Effector CD8-positive, alpha-beta T cell (primary cell): ENCODE results near the gene SDCCAG8.

Source experiments
- DNase-seq: peaks from one replicate; lab custom pipeline; 2025; lab: John Stamatoyannopoulos, UW

Gene SDCCAG8

DNA sequence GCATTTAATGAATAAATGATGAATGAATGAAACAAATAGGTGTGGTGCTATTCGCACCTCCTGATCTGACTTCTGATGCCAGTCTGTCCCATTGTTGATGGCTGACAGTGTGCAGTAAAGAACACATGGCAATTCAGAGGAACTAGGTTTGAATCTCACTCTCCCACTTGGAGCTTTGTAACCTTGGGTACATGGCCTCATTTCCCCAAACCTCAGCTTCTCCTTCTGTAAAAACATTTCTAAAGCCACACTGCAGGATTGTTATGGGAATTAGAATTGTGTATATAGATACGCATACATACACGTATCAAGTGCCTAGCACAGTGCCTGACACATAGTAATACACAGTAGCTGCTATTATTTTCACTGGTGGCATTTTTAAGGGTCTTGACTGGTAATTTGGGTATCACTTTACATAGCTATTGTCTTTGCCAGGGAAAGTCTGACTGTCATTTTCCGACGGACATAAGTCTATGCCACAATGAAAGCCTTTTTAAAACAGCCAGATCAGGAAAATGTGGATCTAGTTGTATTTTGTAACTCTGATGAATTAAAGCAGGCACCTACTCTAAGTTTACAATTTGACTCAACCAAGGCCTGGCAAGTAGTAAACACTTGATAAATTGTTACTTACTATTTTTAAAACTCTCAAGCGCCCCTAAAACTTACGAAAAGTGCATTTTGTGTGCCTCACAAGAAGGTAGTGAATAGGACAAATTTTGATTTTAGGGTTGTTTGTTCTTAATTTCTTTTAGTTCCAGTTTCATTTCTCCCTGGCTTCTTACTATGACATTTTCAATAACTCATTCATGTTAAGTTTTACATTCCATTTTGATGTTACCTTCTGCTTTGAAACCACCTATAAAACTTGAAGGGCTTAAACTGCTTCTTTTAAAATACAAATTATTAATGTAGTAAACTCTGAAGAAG lies 164.4 kb downstream of the SDCCAG8 start:
- DNase-seq = no peak

DNA sequence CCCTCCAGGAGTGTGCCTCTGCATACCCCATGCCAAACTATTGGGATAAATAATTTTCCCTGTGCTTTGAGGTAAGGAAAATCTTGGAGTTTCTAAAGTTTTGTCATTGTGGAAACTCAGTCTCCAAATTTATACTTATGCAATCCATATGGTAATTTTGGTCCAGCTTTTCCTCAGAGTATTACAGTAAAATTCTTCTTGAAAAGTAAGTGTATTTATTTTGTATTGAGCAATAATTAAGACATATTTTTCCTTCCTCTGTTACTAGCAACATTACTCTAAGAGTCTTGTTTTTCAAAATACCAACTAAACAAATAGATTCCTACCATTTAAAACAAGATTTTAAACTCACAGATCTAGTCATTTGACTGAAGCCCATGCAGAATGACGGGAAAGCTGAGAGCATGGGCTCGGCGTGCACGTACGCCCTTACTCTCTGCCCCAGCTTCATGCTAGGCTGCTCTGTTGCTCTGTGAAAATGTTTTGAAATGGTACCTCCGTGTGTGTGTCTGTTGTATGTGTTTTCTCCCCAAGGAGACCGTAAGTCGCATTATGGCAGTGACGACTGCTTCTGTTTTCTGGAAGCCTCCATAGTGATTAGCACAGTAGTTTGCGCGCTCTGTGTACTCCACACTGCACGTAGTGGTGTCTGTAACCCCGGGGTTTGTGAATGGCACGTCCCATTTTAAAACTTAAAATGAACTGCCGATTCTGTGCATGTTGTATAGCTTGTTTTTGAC lies 165.3 kb downstream of the SDCCAG8 start:
- DNase-seq = no peak

DNA sequence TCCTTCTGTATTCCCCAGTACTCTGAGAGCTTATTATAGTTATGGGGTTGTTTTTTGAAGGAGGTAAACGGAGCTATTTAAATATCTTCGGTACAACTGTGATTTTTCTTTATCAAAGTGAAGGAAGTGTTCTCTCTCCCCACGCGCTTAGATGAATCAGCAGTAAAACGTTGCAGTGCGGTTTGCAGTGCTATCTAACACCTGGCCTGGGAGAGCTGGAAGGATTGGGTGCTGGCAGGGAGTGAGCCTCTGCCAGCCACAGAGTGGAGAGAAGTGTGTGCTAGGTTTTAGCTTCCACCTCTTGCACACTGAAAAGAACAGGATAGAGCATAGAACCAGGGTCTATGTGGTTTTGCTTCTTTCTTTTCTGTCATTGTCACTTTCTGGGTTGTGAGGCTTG lies 165.9 kb downstream of the SDCCAG8 start:
- DNase-seq = no peak

DNA sequence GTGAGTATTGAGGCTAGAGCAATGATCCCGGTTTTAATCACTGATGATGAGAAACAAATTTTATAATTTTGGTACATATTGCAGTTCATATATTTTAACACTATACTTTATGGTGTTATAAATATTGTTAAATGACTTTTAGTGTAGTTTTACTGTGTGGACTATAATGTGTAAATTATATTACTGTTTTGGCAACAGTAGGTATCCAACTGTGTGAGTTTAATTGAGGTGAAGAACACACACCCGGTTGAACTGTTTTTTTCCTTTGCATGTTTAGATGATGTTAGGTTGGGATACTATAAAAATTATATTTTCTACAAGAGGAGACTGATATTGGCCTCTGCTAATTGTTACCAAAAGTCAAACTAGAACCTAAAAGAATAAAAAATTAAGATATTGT lies 166.5 kb downstream of the SDCCAG8 start:
- DNase-seq = no peak

DNA sequence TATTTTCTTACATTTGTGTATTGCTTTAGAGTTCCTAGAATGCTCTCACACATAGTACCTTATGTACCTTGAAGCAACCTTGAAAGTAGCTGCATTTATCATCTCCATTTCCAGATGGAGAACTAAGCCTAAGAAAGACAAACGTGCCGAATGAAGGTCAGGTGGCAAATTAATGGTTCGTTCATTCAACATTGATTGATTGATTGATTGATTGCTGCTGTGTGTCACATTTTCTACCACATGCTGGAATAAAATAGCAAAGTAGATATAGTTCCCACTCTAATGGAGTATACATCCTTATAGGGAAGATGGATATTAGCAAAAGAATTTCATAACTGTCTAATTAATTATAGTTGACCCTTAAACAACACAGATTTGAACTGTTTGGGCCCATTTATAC lies 172.2 kb downstream of the SDCCAG8 start:
- DNase-seq = no peak

DNA sequence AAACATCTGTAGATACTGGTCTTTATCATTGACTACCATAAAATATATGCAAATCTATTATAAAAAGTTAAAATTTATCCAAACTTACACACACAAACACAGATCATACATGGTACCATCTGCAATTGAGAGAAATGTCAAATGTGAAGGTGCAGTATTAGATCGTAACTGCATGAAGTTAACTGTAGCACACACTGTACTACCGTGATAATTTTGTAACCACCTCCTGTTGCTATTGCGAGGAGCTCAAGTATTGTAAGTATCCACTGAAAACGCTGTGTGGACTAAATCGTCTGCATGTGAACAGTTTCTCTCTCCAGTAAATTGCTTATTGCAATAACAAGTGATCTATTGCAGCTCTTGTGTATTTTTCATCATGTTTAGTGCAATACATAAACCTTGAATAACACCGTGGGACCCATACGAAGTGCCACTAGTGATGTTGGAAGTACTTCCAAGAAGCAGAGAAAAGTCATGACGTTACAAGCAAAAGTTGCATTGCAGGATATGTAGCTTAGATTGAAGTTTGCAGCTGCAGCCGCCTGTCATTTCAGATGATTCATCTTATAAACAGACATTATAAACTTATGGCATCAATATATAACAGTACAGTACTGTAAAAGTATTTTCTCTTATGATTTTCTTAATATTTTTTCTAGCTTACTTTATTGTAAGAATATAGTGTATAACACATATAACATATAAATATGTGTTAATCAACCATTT lies 172.9 kb downstream of the SDCCAG8 start:
- no peak for DNase-seq

DNA sequence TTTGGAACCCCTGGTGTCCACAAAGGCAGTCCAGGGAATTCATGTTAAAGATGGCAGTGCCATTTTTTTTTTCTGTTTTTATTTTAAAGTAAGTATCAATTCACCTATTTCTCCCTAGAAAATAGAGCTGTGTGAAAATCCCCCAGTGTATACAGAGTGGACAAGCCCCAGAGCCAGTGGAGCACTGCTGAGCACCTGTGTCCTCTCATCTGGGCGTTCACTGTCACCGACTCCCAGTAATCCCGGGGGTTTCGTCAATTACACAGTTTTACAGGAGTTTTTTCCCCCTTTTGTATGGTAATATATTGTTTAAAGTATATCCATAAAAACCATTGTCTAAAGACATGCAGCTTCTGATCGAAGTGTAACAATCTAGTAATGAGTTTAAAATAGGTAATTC lies 175.8 kb downstream of the SDCCAG8 start:
- DNase-seq = no peak

DNA sequence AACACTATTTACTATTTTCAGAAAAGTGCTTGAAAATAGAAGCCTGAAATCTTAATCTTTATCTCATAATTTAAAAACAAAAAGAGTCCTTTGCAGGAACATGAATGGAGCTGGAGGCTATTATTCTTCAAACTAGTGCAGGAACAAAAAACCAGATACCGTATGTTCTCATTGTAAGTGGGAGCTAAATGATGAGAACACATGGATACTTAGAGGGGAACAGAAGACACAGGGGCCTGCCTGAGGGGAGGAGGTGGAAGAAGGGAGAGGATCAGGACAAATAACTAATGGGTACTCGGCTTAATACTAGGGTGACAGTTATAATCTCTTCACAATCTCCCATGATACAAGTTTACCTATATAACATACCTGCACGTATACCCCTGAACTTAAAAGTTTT lies 176.3 kb downstream of the SDCCAG8 start:
- DNase-seq = no peak

DNA sequence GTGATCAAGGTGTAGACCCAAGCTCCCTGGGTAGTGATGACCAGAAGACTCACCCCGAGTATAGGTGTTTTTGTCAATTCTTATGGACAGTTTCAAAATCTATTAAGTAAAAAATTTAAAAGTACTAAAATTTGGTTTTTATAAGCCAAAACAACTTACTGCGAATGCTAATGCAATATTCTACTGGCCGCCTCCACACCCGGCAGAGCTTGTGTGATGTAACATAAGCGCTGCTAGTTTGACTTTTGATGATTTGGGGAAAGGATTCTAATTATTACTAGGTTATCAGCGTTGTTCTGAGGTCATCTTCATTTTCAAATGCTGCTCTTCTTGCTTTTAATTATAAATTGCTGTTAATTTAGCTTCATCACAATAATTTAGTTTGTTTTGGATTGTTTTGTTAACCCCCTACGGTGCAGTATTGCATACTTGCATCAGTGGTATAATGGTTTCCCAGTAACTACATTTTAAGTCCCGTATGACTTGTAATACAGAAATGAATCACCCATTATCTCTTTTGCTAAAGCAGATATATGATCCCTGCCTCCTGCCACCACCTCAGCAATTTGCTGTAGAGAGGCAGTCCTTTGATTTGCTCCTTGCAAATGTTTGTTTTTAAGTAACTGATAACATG lies 178.0 kb downstream of the SDCCAG8 start:
- DNase-seq = no peak

DNA sequence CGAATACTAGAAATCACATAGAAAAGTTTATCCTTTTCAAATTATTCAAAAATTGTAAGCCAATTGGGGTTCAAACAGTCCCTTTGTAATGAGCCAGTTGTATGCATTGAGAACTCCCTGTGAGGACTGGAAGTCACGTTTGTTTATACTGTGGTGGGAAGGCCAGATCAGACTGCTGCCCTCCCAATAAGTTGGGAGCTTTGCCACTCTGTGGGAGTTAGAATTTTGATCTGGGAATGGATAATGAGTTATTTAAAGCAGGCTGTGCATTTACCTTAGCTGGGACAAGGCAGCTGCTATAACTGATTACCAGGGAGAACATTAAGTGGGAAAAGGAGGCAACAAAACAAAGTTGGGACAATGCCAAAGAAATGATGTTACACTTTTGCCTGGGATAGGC lies 178.8 kb downstream of the SDCCAG8 start:
- DNase-seq = no peak

DNA sequence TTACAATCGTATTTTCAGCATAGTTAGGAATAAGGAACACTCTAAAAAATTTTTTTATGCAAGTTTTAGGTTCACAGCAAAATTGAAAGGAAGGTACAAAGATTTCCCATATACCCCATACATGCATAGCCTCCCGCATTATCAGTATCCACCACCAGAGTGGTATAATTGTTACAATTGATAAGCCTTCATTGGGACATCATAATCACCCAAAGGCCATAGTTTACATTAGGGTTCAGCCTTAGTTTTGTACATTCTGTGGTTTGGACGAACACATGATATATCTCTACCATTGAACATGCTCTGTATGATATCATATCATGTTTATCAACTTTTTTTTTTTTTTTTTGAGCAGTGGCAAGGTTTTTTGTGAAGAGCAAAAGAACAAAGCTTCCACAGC lies 180.0 kb downstream of the SDCCAG8 start:
- DNase-seq = no peak

DNA sequence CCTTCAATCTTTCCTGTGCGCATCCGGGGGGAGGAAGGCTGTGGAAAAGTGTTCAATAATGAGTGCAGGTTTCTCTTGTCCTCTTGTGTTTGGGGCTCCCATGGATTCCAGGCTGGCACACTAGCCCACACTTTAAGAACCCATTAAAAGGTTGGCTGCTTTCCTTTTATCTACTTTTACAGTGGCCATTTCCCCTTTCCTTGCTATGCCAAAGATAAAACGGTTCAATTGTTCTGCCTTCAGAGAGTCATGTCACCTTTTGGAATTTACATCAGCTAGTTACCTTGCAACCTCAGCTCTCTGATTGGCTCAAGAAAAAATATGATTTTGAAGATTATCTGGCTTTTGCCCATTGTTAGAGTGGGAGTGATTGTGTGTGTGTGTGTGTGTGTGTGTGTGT lies 182.3 kb downstream of the SDCCAG8 start:
- DNase-seq = no peak

DNA sequence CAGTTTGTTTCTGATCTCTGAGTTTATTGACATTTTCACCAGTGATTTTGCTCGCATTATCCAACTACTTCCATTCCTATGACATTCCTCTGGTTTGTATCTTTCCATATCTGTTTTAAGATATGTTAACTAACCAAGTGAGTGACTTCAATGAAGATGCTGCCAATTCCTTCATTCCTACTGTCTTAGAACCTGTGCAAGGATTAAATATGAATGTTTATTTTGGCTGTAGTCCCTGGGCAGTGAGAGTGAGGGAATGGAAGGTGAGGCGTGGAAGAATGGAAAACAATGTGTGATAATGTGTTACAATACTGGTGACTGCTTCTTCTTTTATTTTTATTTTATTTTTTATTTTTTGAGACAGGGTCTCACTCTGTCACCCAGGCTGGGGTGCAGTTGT lies 183.0 kb downstream of the SDCCAG8 start:
- no peak for DNase-seq

DNA sequence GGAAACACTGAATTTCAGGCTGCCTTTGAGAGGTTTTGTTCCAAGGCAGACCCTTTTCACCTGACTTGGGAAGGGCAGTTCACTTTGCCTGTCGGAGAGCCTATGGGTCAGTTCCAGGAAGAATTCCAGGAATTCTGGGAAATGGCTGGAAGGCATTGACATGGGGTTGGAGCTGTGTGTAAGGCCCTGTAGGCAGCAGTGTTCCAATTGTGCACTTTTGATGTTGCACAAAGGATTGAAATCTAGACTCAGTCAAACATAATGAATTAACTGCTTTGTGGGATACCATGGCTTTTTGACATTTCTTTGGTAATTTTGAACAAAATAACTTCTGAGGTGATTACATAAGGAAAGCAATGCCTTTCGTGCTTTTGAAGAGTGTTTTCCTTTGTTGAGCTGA lies 184.6 kb downstream of the SDCCAG8 start:
- DNase-seq = no peak

DNA sequence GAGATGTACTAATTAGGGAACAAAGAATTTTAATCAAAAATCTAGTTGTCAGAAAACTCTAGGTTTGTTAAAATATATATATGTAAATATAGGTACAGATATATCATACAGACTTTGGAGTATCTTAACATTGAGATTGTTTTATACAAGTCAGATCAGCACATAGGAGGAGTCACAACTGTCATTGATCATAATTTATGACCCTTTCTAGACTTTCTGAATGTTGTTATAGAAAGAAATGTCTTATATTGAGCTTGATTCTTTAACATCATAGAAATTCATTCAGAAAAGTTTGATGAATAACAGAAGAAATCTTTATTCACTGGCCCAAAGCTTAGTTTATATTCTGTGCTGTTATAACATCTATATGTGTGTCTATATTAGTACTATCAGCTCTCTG lies 185.8 kb downstream of the SDCCAG8 start:
- no peak for DNase-seq

DNA sequence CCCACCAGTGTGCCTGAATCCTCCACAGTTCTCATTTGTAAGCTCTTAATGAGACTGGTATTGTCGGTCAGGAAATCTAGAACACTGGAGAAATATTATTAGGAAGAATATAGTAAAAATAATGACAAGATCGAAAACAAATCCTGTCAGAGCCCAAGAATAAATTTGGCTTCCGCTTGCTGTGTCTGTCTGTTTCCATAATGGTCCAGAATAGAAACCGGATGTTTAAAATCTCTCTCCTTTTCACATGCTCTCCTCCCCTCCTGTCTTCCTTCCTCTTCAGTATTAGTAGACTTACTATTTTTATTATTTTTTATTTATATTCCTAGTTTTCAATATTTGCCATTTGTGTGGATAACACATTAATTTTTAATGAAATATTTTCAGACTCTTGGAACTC lies 187.7 kb downstream of the SDCCAG8 start:
- DNase-seq = no peak

DNA sequence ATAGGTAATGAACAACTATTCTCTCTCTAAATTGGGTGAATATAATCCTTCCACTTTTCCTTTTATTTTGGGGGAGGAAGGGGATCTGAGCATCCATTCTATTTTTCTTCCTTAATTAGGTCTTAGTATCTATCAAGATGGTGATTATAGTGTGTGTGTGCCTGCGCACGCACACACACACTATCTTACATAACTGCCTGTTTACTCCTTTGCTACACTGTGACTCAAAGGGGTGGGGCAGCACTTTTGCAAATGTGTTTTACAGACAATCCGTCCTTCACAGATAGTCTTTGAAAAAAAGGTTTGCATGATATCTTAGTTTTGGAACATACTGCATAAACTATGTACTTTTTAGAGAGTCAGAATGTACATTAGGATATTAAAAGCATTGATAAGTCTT lies 191.5 kb downstream of the SDCCAG8 start:
- DNase-seq = no peak

DNA sequence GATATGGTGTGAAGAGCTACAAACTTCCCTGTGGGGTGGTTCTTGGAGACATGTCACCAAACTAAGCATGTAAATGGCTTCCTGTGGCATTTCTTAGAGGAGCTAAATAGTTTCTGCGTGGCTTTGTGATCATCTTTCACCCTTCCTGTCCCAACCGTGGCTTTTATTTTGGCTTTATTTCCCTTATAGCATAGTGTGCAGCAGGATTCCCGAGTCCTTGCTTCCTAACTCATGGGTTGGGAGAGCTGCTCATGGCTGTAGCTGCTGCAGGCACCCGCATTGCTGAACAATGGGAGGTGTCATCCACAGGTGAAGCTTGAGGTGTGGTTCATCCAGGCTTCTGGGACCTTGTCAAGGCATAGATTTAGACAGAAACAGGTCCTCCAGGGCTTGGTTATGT lies 192.0 kb downstream of the SDCCAG8 start:
- DNase-seq = no peak

DNA sequence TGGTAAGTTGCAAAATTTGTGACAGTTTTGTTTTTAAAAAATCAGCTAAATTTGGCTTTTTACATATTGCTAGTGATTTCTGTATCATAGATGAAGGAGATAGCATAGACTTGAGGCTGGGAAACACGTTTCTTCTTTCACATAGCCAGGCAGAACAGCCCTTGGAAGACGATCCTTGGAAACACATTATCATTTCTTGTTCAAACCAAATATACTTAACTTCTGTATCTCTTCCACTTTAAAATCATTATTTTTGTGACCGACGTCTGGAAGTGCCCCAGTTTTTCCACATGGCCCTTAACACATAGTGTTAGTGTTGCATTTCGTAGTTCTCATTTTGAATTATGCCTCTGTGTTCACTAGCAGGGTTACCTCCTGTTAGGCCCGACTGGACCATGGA lies 193.5 kb downstream of the SDCCAG8 start:
- DNase-seq = no peak

DNA sequence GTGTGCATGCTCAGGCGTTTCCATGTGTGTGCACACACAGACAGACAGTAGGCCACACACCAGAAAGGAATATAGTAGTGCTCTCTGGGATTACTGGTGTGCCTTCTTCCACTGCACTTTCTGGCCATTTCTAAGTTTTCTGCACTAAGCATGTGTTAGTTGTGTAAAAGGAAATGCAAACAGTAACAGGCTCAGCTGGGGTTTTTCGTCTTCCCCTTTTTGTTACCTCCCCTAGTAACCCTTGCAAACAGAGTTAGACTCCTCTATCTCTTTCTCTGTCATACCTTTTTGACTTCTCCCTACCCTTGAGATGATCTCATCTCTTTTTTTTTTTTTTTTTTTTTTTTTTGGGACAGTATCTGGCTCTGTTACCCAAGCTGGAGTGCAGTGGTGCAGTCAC lies 196.3 kb downstream of the SDCCAG8 start:
- DNase-seq = no peak

DNA sequence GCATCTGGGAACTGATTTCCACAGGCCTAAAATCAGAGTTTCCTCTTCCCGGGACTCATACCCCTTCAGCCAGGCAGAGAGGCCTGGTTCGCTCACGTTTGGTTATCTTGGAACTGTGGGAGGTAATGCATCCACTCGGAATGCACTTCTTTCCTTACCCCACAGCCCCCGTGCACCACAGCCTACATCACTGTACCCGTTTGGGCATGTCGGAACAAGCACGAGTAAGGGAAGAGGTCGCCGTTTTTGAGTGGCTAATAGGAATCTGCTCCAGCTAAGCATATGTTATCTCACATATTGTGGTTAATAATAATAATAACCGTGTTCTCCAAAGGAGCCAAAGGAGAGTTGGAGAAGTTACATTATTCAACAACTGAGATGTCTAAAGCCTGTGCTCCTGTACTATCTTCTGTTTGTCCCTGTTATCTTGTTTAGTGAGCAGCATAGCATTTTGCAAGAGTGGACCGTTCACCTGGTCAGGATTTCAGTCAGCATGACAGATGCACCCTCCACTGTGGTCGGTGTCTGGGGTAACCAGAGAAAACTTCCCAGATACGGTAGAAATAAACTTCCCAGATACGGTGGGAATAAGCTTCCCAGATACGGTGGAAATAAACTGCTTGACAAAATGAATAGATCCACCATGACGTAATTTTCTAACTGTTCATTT lies 198.6 kb downstream of the SDCCAG8 start:
- no peak for DNase-seq
